K562 (cell line): ENCODE data around the gene FOXN3. TPM values are rescaled to one million over a fixed set of nuclear protein-coding genes. Genes with fewer than 3 reads are reported as not detected.

ENCODE experiments used
- ATAC-seq: fragments of 200-7000 bp; cut with Tn5 transposase; 3 replicates; pipeline ENCODE4 v1.9.1; 2020; ENCODE audit warnings: moderate library complexity
- BruUV-seq: library from RNA; stranded (reverse); fragments of 400-500 nt; replicated peaks from 2 replicates; lab custom pipeline; 2021; lab: Mats Ljungman, UMichigan
- CTCF ChIA-PET: fragments of 300-600 bp; formaldehyde crosslinking; extraction: SDS; loops from one replicate; lab custom pipeline; 2021; ENCODE audit warnings: low intra/inter-chr PET ratio; lab: Yijun Ruan, JAX
- POLR2A ChIA-PET: fragments of 300-600, 350-650 bp; sonication (Branson Sonifier 250); formaldehyde crosslinking; extraction: SDS; loops from one replicate; lab custom pipeline; 2021; ENCODE audit warnings: antibody characterized with exemption, inconsistent platforms; lab: Yijun Ruan, JAX
- DNase-seq, 4 experiments: peaks; one replicate each; pipeline versions ENCODE4 v3.0.0 to v3.0.0-alpha.2; 2011 to 2018; ENCODE audit warnings: low spot score in 3 of 4, mixed read lengths in 3 of 4; ENCODE audit errors: extremely low read depth in 1 of 4
- FAIRE-seq: peaks from 2 replicates; lab custom pipeline; 2011; peaks lifted over from hg19 to GRCh38; lab: Jason Lieb, UNC
- H2AFZ ChIP-seq: 2 replicates; pipeline ENCODE4 v1.6.0; 2011; ENCODE audit warnings: low read depth, low read length, control low read depth, inconsistent platforms
- H3K27ac ChIP-seq: fragments of 200-600 bp; 3 replicates; pipeline ENCODE4 v1.8.0; 2011; ENCODE audit warnings: low read depth, mild to moderate bottlenecking, control low read depth, inconsistent platforms, low read length, moderate library complexity, mixed read lengths; ENCODE audit errors: extremely low read depth
- H3K27me3 ChIP-seq, 2 experiments: fragments of 300-600 bp in 1 of 2; 2 replicates in 1 of 2; 3 replicates in 1 of 2; pipeline versions ENCODE4 v1.6.0 to v1.8.0; 2011; ENCODE audit warnings: inconsistent platforms in 2 of 2, low read length in 2 of 2, mild to moderate bottlenecking in 1 of 2, mixed read lengths in 1 of 2, moderate library complexity in 1 of 2; ENCODE audit not compliant: control insufficient read depth in 2 of 2, insufficient read depth in 2 of 2
- H3K36me3 ChIP-seq: fragments of 300-600 bp; 3 replicates; pipeline ENCODE4 v1.8.0; 2011; ENCODE audit warnings: mild to moderate bottlenecking, low read length, inconsistent platforms; ENCODE audit not compliant: control insufficient read depth, insufficient read depth
- H3K4me1 ChIP-seq, 2 experiments: fragments of 200-600 bp in 1 of 2; replicated peaks in 1 of 2; 2 replicates in 1 of 2; 3 replicates in 1 of 2; pipeline versions ENCODE4 v1.5.1 to v1.8.0; 2011; ENCODE audit warnings: inconsistent platforms in 2 of 2, low read length in 2 of 2, mild to moderate bottlenecking in 1 of 2, mixed read lengths in 1 of 2, moderate library complexity in 1 of 2; ENCODE audit not compliant: control insufficient read depth in 2 of 2, insufficient read depth in 2 of 2
- H3K4me2 ChIP-seq: 2 replicates; pipeline ENCODE4 v1.6.1; 2011; ENCODE audit warnings: low read length, control low read depth, inconsistent platforms, mixed read lengths; ENCODE audit not compliant: insufficient read depth
- H3K4me3 ChIP-seq: fragments of 200-600 bp; sonication (generic), shearing (Covaris generic); 2 replicates; pipeline ENCODE4 v1.5.1; 2016; ENCODE audit warnings: control low read depth, inconsistent platforms
- H3K79me2 ChIP-seq: fragments of 200-600 bp; 3 replicates; pipeline ENCODE4 v1.8.0; 2011; ENCODE audit warnings: low read length, inconsistent platforms; ENCODE audit not compliant: control insufficient read depth, insufficient read depth
- H3K9ac ChIP-seq, 2 experiments: 2 replicates each; pipeline versions ENCODE4 v1.6.0 to v1.6.1; 2011; ENCODE audit warnings: low read depth in 2 of 2, low read length in 2 of 2, control low read depth in 1 of 2, inconsistent platforms in 1 of 2, mild to moderate bottlenecking in 1 of 2, mixed read lengths in 1 of 2; ENCODE audit not compliant: insufficient read depth in 1 of 2
- H3K9me1 ChIP-seq: one replicate; pipeline ENCODE4 v1.6.0; 2011; ENCODE audit warnings: inconsistent platforms, mild to moderate bottlenecking, low read length, moderate library complexity; ENCODE audit not compliant: control insufficient read depth, insufficient read depth
- H3K9me3 ChIP-seq: replicated peaks from 2 replicates; pipeline ENCODE4 v1.5.1; 2011; ENCODE audit warnings: low read depth, low read length, inconsistent platforms; ENCODE audit not compliant: control insufficient read depth, insufficient read depth
- H4K20me1 ChIP-seq: replicated peaks from 2 replicates; pipeline ENCODE4 v1.6.1; 2011; ENCODE audit warnings: low read length, inconsistent platforms, mixed read lengths; ENCODE audit not compliant: control insufficient read depth, insufficient read depth
- ETV1 ChIP-seq: fragments of 450-650 bp; conservative IDR thresholded peaks from 2 replicates; pipeline ENCODE4 v1.6.1; 2016; ENCODE audit warnings: missing genetic modification characterization, control low read depth, low read depth, missing compliant biosample characterization
- KDM5B ChIP-seq: fragments of 200-600 bp; sonication (generic); IDR thresholded peaks from 2 replicates; pipeline ENCODE4 v1.6.1; 2012; ENCODE audit warnings: low read depth, mild to moderate bottlenecking, moderate library complexity, low read length, control low read depth, inconsistent platforms; ENCODE audit not compliant: insufficient replicate concordance
- NCOA1 ChIP-seq: fragments of 450-650 bp; IDR thresholded peaks from 2 replicates; pipeline ENCODE4 v1.6.1; 2016; ENCODE audit warnings: low read depth
- RAD21 ChIP-seq, 2 experiments: fragments of 250-450 bp in 1 of 2; fragments of 450-650 bp in 1 of 2; sonication (Bioruptor Pico) in 1 of 2; formaldehyde crosslinking in 1 of 2; IDR thresholded peaks in 1 of 2; conservative IDR thresholded peaks in 1 of 2; 2 replicates each; pipeline versions ENCODE4 v1.4.0 to v1.8.0; 2020 to 2022; ENCODE audit warnings: mild to moderate bottlenecking in 2 of 2, moderate library complexity in 1 of 2
- RCOR1 ChIP-seq, 2 experiments: IDR thresholded peaks; 2 replicates each; pipeline ENCODE4 v1.6.1; 2012; ENCODE audit warnings: low read depth in 2 of 2, low read length in 2 of 2, borderline replicate concordance in 1 of 2, improper control_type of control experiment in 1 of 2
- ZNF121 ChIP-seq: sonication (generic); formaldehyde crosslinking; conservative IDR thresholded peaks from 2 replicates; pipeline ENCODE4 v1.8.0; 2022; ENCODE audit warnings: missing genetic modification reagents
- ZNF408 ChIP-seq: fragments of 250-450 bp; sonication (Bioruptor Pico); IDR thresholded peaks from 2 replicates; pipeline ENCODE4 v1.4.0; 2020; ENCODE audit warnings: low read depth, mild to moderate bottlenecking, moderate library complexity
- ZNF57 ChIP-seq: fragments of 450-650 bp; formaldehyde crosslinking; IDR thresholded peaks from 2 replicates; pipeline ENCODE4 v1.4.0; 2020; ENCODE audit warnings: mild to moderate bottlenecking, moderate library complexity
- ZNF75A ChIP-seq: fragments of 450-650 bp; formaldehyde crosslinking; IDR thresholded peaks from 2 replicates; pipeline ENCODE4 v1.4.0; 2020; ENCODE audit warnings: mild to moderate bottlenecking
- WGBS: fragments of 100-300 bp; shearing (Covaris generic); methylation state at CpG from one replicate; pipeline ENCODE4 v1.1.6; 2016; ENCODE audit warnings: low coverage, mixed read lengths; ENCODE audit not compliant: insufficient coverage; ENCODE audit errors: missing lambda C conversion rate; 5-methylcytosine and 5-hydroxymethylcytosine counted together
- in situ Hi-C: fragments of 300-500 bp; cut with MboI; formaldehyde crosslinking; loops from 4 replicates; pipeline ENCODE4 v1.15.0; 2018; ENCODE audit warnings: inconsistent platforms, mixed read lengths
- intact Hi-C: fragments of 100-400 bp; cut with micrococcal nuclease; formaldehyde crosslinking; loops from 2 replicates; pipeline ENCODE4 v1.14.2; 2022
- polyA plus RNA-seq, 8 experiments: library from polyadenylated mRNA; depleted of rRNA in 4 of 8; stranded (reverse) in 5 of 8; unstranded in 3 of 8; fragments of >200 nt; fragmentation: Nextera tagmentation in 2 of 8; fragmentation: Illumina TruSeq in 1 of 8; extraction: Ambion mirVana in 2 of 8; extraction: Trizol in 1 of 8; gene quantifications; 2 replicates each; pipeline versions ENCODE4 v1.2.1 to v1.2.3, GENCODE V29; 2011 to 2014; ENCODE audit warnings: inconsistent platforms in 1 of 8, missing spikeins in 1 of 8
- total RNA-seq, 7 experiments: library from RNA; depleted of rRNA in 6 of 7; stranded (reverse); fragments of >200 nt in 6 of 7; fragmentation: Illumina TruSeq in 2 of 7; extraction: Trizol in 2 of 7; gene quantifications; 2 replicates each; pipeline versions ENCODE4 v1.2.1 to v1.2.3, GENCODE V29; 2011 to 2021; ENCODE audit warnings: low replicate concordance in 1 of 7
- TF ChIP-seq, protein P1 (sequence below), 3 experiments: fragments of 200-800 bp in 1 of 3; fragments of 250-450 bp in 1 of 3; fragments of 450-650 bp in 1 of 3; sonication (Bioruptor Pico) in 1 of 3; sonication (Bioruptor generic) in 1 of 3; formaldehyde crosslinking in 1 of 3; IDR thresholded peaks; 2 replicates each; pipeline versions ENCODE4 v1.6.1 to v1.8.0; 2016 to 2022; ENCODE audit warnings: mild to moderate bottlenecking in 2 of 3, missing genetic modification characterization in 2 of 3, missing compliant biosample characterization in 1 of 3, moderate library complexity in 1 of 3

FOXN3 gene
- total and polyA plus RNA-seq, 9 of the 15 experiments (the other 6 are each of a cell fraction or from before 2014, with no cell fraction given): 0.07 to 1.3 (median 0.40) TPM

DNA sequence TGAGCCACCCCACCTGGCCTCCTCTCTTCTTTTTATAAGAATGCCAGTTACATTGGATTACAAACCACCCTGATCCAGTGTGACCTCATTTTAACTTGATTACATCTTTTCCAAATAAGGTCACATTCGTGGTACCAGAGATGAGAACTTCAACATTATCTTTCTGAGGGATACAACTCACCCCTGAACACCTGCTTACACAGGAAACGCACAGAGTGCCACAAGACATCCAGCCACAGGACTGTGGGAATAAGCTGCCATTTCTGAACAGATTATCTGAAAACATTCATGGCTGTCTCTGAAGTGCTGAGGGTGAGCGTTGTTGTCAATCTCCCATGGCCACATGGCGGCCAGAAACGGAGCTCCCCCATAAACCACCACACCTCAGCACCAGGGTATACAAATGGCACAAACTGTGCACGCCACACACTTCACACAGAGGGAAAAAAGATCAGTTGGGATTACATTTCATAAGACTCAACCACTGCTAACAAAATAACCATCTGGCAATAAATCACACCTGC, 23.7 kb downstream of the FOXN3 start:
- no peak overlapping the region for H3K4me2 ChIP-seq
- H3K9ac ChIP-seq: no peak overlapping the region
- no peak overlapping the region for H3K27ac ChIP-seq
- H3K4me3 ChIP-seq: no peak overlapping the region
- 3% methylated on average over 6 of the region's 6 CpGs for WGBS
- FAIRE-seq (no peak), DNase-seq (no peak)
- H3K79me2 ChIP-seq: no peaks in the 10 kb centered on the region
- CTCF ChIA-PET: no interaction called here
- intact Hi-C loops: no loop called here
- no TSS peak for BruUV-seq
- no peaks in the 10 kb centered on the region; a peak in 1 of 5 replicates for H3K27me3 ChIP-seq
- H2AFZ ChIP-seq: no peak overlapping the region
- in situ Hi-C loops: no loop called here
- H4K20me1 ChIP-seq: no peaks in the 10 kb centered on the region
- no peaks in the 10 kb centered on the region for H3K9me3 ChIP-seq
- POLR2A ChIA-PET: interaction anchor here (0.6 kb wide), 1 partner anchor 1124 kb away, joined by 3 read pairs; no protein-coding TSS in a partner anchor
- H3K9me1 ChIP-seq: no peaks in the 10 kb centered on the region
- H3K36me3 ChIP-seq: no peaks in the 10 kb centered on the region
- H3K4me1 ChIP-seq: no peaks in the 10 kb centered on the region
- TF ChIP-seq KDM5B (no peak), ETV1 (tag) (no peak), ZNF57 (CRISPR knock-in tag) (no peak), ZNF75A (CRISPR knock-in tag) (no peak), RAD21 (CRISPR knock-in tag; conservative IDR thresholded peaks at IDR 0.05 in 1 of 2, IDR thresholded peaks at IDR 0.05 in 1 of 2) (no peak)
- TF ChIP-seq, all 486 proteins: peak for 0
- no peak for ATAC-seq

DNA sequence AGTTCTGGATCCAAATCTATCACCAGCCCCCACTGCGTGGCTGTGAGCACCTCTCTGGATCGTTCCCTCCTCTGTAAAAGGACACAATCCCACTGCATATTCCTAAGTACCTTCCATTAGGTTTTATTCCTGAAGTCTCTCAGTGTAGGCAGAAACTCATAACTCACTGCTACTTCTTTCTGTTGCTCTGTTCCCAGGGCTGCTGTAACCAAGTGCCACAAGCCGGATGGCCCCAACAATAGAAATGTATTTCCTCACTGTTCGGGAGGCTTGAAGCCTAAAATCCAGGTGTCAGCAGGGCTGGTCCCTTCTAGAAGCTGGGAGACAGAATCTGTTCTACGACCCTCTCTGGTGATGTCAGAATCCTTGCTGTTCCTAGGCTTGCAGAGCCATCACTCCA, 24.9 kb downstream of the FOXN3 start:
- Histone ChIP-seq H4K20me1 (no peaks in the 10 kb centered on the region), H3K36me3 (no peaks in the 10 kb centered on the region), H3K79me2 (no peaks in the 10 kb centered on the region), H3K4me1 (no peaks in the 10 kb centered on the region), H3K27me3 (no peaks in the 10 kb centered on the region; a peak in 2 of 5 replicates), H3K9ac (no peak overlapping the region), H3K9me3 (no peaks in the 10 kb centered on the region), H3K9me1 (no peaks in the 10 kb centered on the region), H2AFZ (no peak overlapping the region), H3K27ac (no peak overlapping the region), H3K4me3 (no peak overlapping the region), H3K4me2 (no peak overlapping the region)
- DNase-seq: no peak
- FAIRE-seq: no peak
- POLR2A ChIA-PET: interaction anchor here (0.6 kb wide), 1 partner anchor 54 kb away, joined by 4 read pairs; no protein-coding TSS in a partner anchor
- BruUV-seq: no TSS peak
- 0% methylated on average over 4 of the region's 5 CpGs for WGBS
- CTCF ChIA-PET: no interaction called here
- no peak for ATAC-seq
- intact Hi-C loops (no loop called here), in situ Hi-C loops (no loop called here)
- TF ChIP-seq ZNF57 (CRISPR knock-in tag) (no peak), RCOR1 (IDR thresholded peaks at IDR 0.05; ENCODE audit: borderline replicate concordance in 1 of 2, low read depth in 2 of 2, low read length in 2 of 2) (no peak), ZNF121 (CRISPR knock-in tag) (no peak), NCOA1 (no peak), ZNF408 (CRISPR knock-in tag) (no peak)
- TF ChIP-seq, protein P1, sequence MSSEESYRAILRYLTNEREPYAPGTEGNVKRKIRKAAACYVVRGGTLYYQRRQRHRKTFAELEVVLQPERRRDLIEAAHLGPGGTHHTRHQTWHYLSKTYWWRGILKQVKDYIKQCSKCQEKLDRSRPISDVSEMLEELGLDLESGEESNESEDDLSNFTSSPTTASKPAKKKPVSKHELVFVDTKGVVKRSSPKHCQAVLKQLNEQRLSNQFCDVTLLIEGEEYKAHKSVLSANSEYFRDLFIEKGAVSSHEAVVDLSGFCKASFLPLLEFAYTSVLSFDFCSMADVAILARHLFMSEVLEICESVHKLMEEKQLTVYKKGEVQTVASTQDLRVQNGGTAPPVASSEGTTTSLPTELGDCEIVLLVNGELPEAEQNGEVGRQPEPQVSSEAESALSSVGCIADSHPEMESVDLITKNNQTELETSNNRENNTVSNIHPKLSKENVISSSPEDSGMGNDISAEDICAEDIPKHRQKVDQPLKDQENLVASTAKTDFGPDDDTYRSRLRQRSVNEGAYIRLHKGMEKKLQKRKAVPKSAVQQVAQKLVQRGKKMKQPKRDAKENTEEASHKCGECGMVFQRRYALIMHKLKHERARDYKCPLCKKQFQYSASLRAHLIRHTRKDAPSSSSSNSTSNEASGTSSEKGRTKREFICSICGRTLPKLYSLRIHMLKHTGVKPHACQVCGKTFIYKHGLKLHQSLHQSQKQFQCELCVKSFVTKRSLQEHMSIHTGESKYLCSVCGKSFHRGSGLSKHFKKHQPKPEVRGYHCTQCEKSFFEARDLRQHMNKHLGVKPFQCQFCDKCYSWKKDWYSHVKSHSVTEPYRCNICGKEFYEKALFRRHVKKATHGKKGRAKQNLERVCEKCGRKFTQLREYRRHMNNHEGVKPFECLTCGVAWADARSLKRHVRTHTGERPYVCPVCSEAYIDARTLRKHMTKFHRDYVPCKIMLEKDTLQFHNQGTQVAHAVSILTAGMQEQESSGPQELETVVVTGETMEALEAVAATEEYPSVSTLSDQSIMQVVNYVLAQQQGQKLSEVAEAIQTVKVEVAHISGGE (CRISPR knock-in tag; IDR thresholded peaks at IDR 0.05): no peak
